ENCODE results near the gene CD53. TPM values are rescaled to one million over a fixed set of nuclear protein-coding genes. Genes with fewer than 3 reads are reported as not detected.

The CD53 gene
- total RNA-seq, 2 experiments from 2014 or later: 134 to 180 TPM

- Histone ChIP-seq H3K4me3 (ENCODE audit: low read depth, low read length, poor library complexity, severe bottlenecking) (no peak overlapping the region), H3K4me2 (ENCODE audit: low read length) (peak overlapping the region; percentile 40; the same call in 1 of the 2 replicates), H3K9me3 (ENCODE audit: low read length) (0 out of 2 replicates have a peak, but pooled peaks cover 10% of the 10 kb centered on the region), H3K4me1 (ENCODE audit: insufficient read depth, low read length, poor library complexity, severe bottlenecking) (peaks cover 5% of the 10 kb centered on the region), H3K9me2 (ENCODE audit: insufficient read depth, low read length) (no peaks in the 10 kb centered on the region), H4K20me1 (ENCODE audit: insufficient read depth, low read length) (no peaks in the 10 kb centered on the region), H3K79me2 (ENCODE audit: insufficient read depth, low read depth, low read length) (no peaks in the 10 kb centered on the region), H3K27ac (ENCODE audit: low read depth, low read length, poor library complexity, severe bottlenecking) (no peak overlapping the region), H2AFZ (ENCODE audit: low read length) (peak overlapping the region; percentile 10; the same call in 1 of the 2 replicates), H3K36me3 (ENCODE audit: insufficient read depth, low read length) (no peaks in the 10 kb centered on the region)
- POLR2A ChIA-PET: no interaction called here
- CTCF ChIA-PET (ENCODE audit: unreplicated experiment): no interaction called here
- TF ChIP-seq CTCF (conservative IDR thresholded peaks at IDR 0.05; ENCODE audit: low read length) (no peak), EZH2phosphoT487 (IDR thresholded peaks at IDR 0.05; ENCODE audit: borderline replicate concordance, low read depth, low read length) (no peak)
- no TSS peak for BruUV-seq (replicated peaks)
- intact Hi-C loops (cut with micrococcal nuclease; ENCODE audit: unreplicated experiment): no loop called here
- DNase-seq (ENCODE audit: low spot score): no peak
Measured at GRCh38 chr1:110916274-110916668, 43.3 kb downstream of the CD53 start.

DNA sequence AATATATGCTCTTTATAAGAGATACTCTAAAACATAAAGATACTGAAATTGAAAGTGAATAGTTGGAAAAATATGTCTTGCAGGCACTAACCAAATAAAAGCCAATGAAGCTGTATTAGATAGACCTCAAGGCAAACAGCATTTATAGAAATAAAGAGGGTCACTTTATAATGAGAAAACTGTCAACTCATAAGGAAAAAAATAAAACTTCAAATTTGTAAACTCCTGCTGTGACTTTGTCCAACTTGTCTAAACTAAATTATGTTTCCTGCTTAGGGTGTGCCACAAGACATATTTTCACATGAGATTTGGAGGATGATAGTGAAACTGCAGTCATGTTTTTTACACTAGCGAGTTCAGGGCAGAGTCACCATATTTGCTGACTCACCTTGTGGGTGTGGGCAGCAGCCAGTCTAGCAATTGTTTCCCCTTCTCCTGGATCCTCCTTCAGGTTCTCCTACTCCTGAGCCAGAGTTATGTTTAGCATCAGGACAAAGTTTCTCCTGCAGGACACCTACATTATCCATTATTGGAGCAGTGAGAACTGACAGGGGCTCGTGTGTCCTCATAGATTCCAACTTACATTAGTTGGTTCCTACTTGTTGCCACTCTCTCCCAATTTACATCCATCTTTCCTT lies 43.8 kb downstream of the CD53 start:
- ChIA-PET CTCF (ENCODE audit: unreplicated experiment) (no interaction called here), POLR2A (interaction anchor here (0.6 to 1.1 kb wide), 2 partner anchors 10 to 28 kb away, joined by 3 to 4 read pairs; no protein-coding TSS in a partner anchor)
- intact Hi-C loops (cut with micrococcal nuclease; ENCODE audit: unreplicated experiment): no loop called here
- Histone ChIP-seq H3K36me3 (ENCODE audit: insufficient read depth, low read length) (no peaks in the 10 kb centered on the region), H3K9me2 (ENCODE audit: insufficient read depth, low read length) (no peaks in the 10 kb centered on the region), H3K4me2 (ENCODE audit: low read length) (peak overlapping the region; percentile 40), H3K27ac (ENCODE audit: low read depth, low read length, poor library complexity, severe bottlenecking) (no peak overlapping the region), H4K20me1 (ENCODE audit: insufficient read depth, low read length) (no peaks in the 10 kb centered on the region), H3K4me3 (ENCODE audit: low read depth, low read length, poor library complexity, severe bottlenecking) (no peak overlapping the region), H3K79me2 (ENCODE audit: insufficient read depth, low read depth, low read length) (no peaks in the 10 kb centered on the region), H3K9me3 (ENCODE audit: low read length) (0 out of 2 replicates have a peak, but pooled peaks cover 10% of the 10 kb centered on the region), H2AFZ (ENCODE audit: low read length) (peak overlapping the region; percentile 10; the same call in 1 of the 2 replicates), H3K4me1 (ENCODE audit: insufficient read depth, low read length, poor library complexity, severe bottlenecking) (peaks cover 5% of the 10 kb centered on the region)
- BruUV-seq (replicated peaks): no TSS peak
- TF ChIP-seq EZH2phosphoT487 (IDR thresholded peaks at IDR 0.05; ENCODE audit: borderline replicate concordance, low read depth, low read length): no peak
- TF ChIP-seq CTCF (conservative IDR thresholded peaks at IDR 0.05; ENCODE audit: low read length): no peak
- no peak for DNase-seq (ENCODE audit: low spot score)

DNA sequence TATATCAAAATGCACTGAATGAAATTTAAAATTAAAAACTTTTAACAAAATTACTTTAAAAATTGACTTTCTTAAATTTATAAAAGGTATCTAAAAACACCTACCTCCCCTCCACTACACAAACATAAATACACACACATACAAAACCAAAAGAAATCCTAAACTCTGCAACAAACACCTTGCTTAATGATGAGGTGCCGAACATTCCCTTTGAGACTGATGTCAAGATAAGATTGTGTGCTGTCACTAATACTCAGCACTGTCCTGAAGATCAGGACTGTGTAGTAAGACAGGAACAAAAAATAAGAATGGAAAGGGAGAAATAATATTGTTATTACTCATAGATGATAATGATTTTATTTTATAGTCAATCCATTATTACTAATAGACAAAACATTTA lies 45.1 kb downstream of the CD53 start:
- ChIA-PET CTCF (ENCODE audit: unreplicated experiment) (no interaction called here), POLR2A (no interaction called here)
- no TSS peak for BruUV-seq (replicated peaks)
- DNase-seq (ENCODE audit: low spot score): no peak
- intact Hi-C loops (cut with micrococcal nuclease; ENCODE audit: unreplicated experiment): no loop called here
- Histone ChIP-seq H4K20me1 (ENCODE audit: insufficient read depth, low read length) (no peaks in the 10 kb centered on the region), H2AFZ (ENCODE audit: low read length) (no peak overlapping the region), H3K36me3 (ENCODE audit: insufficient read depth, low read length) (no peaks in the 10 kb centered on the region), H3K4me3 (ENCODE audit: low read depth, low read length, poor library complexity, severe bottlenecking) (no peak overlapping the region), H3K27ac (ENCODE audit: low read depth, low read length, poor library complexity, severe bottlenecking) (no peak overlapping the region), H3K79me2 (ENCODE audit: insufficient read depth, low read depth, low read length) (no peaks in the 10 kb centered on the region), H3K9me2 (ENCODE audit: insufficient read depth, low read length) (no peaks in the 10 kb centered on the region), H3K4me2 (ENCODE audit: low read length) (no peak overlapping the region), H3K4me1 (ENCODE audit: insufficient read depth, low read length, poor library complexity, severe bottlenecking) (peaks cover 5% of the 10 kb centered on the region), H3K9me3 (ENCODE audit: low read length) (0 out of 2 replicates have a peak, but pooled peaks cover 5% of the 10 kb centered on the region)
- TF ChIP-seq EZH2phosphoT487 (IDR thresholded peaks at IDR 0.05; ENCODE audit: borderline replicate concordance, low read depth, low read length): no peak
- TF ChIP-seq CTCF (conservative IDR thresholded peaks at IDR 0.05; ENCODE audit: low read length): no peak
